Testis (tissue), 2 donors: ENCODE results near the gene PCBP2.

Experiments used
- CTCF ChIP-seq, 3 experiments: fragments of 450-650 bp in 2 of 3; fragments of 200-600 bp in 1 of 3; sonication (generic) in 1 of 3; IDR thresholded peaks; one replicate each; pipeline ENCODE4 v1.5.1; 2016 to 2019; ENCODE audit warnings: antibody characterized with exemption in 3 of 3, mild to moderate bottlenecking in 2 of 3, moderate library complexity in 1 of 3
- POLR2A ChIP-seq: fragments of 450-650 bp; IDR thresholded peaks from one replicate; pipeline ENCODE4 v1.6.1; 2017; ENCODE audit warnings: antibody characterized with exemption, mild to moderate bottlenecking, moderate library complexity

GRCh38 chr12:53419756-53420155 is 32.1 kb upstream of the PCBP2 start:
- TF ChIP-seq POLR2A (no peak), CTCF (IDR thresholded peaks at IDR 0.05) (no peak)
